GF-D8 (cell line): ENCODE results near the gene MPLKIP.
"Not testable (repeated sequence)": the region's sequence is repeated elsewhere in the genome, so short reads cannot be mapped to it uniquely, and the experiment has no call there.

Experiments
- DNase-seq: peaks from one replicate; lab custom pipeline; 2025; lab: John Stamatoyannopoulos, UW

Gene MPLKIP

GRCh38 chr7:40134428-40135316, at the start of gene MPLKIP, which contains the start of gene SUGCT:
Gene MPLKIP (minus strand): TSS chr7:40134622. CDS start chr7:40134567, 55 bp downstream.
Gene SUGCT (plus strand): TSS chr7:40135005.
- DNase-seq = peak; percentile 71

GRCh38 chr7:40182452-40182851, 48.0 kb upstream of the MPLKIP start:
- no peak for DNase-seq

- no peak for DNase-seq
Measured at GRCh38 chr7:40177071-40177470, 42.6 kb upstream of the MPLKIP start.

- no peak for DNase-seq
Measured at GRCh38 chr7:40175725-40176510, 41.5 kb upstream of the MPLKIP start.

- DNase-seq = not testable (repeated sequence)
Measured at GRCh38 chr7:40175256-40175655, 40.8 kb upstream of the MPLKIP start.

GRCh38 chr7:40173121-40173520, 38.7 kb upstream of the MPLKIP start:
- not testable (repeated sequence) for DNase-seq

- not testable (repeated sequence) for DNase-seq
Measured at GRCh38 chr7:40168266-40168665, 33.8 kb upstream of the MPLKIP start.

GRCh38 chr7:40167291-40167690, 32.9 kb upstream of the MPLKIP start:
- DNase-seq = no peak

- DNase-seq = no peak
Measured at GRCh38 chr7:40165216-40165615, 30.8 kb upstream of the MPLKIP start.

GRCh38 chr7:40162516-40162915, 28.1 kb upstream of the MPLKIP start:
- DNase-seq = no peak

GRCh38 chr7:40156988-40157387, 22.6 kb upstream of the MPLKIP start:
- DNase-seq = no peak

GRCh38 chr7:40151504-40151903, 17.1 kb upstream of the MPLKIP start:
- DNase-seq = no peak

GRCh38 chr7:40148671-40149070, 14.2 kb upstream of the MPLKIP start:
- DNase-seq = no peak

- DNase-seq = not testable (repeated sequence)
Measured at GRCh38 chr7:40148247-40148580, 13.8 kb upstream of the MPLKIP start.

- DNase-seq = no peak
Measured at GRCh38 chr7:40147371-40148246, 13.2 kb upstream of the MPLKIP start.

- DNase-seq = not testable (repeated sequence)
Measured at GRCh38 chr7:40145596-40146130, 11.2 kb upstream of the MPLKIP start.

GRCh38 chr7:40141916-40142315, 7.5 kb upstream of the MPLKIP start:
- not testable (repeated sequence) for DNase-seq

GRCh38 chr7:40139891-40140290, 5.5 kb upstream of the MPLKIP start:
- not testable (repeated sequence) for DNase-seq

- no peak for DNase-seq
Measured at GRCh38 chr7:40138973-40139372, 4.6 kb upstream of the MPLKIP start.

GRCh38 chr7:40137563-40137962, 3.1 kb upstream of the MPLKIP start:
- no peak for DNase-seq

- DNase-seq = no peak
Measured at GRCh38 chr7:40135317-40135610, 842 bp upstream of the MPLKIP start.
